Left lung (tissue), 10 donors: ENCODE measurements around the gene NPAS1. TPM values are rescaled to one million over a fixed set of nuclear protein-coding genes. Genes with fewer than 3 reads are reported as not detected.

Source experiments
- ATAC-seq: fragments of 200-7000 bp; cut with Tn5 transposase; one replicate; pipeline ENCODE4 v1.9.1; 2020; ENCODE audit warnings: moderate library complexity
- DNase-seq, 4 donors: peaks; one replicate each; pipeline ENCODE4 v3.0.0-alpha.2; 2013 to 2020
- H3K27ac ChIP-seq, 2 donors: fragments of 200-600 bp; sonication (generic) in 1 of 2; one replicate each; pipeline versions ENCODE4 v1.5.0 to v1.8.0; 2020 to 2021
- H3K27me3 ChIP-seq, 2 donors: fragments of 200-600 bp; sonication (generic) in 1 of 2; one replicate each; pipeline versions ENCODE4 v1.5.0 to v1.8.0; 2020 to 2021
- H3K36me3 ChIP-seq, 2 donors: fragments of 200-600 bp; sonication (generic) in 1 of 2; one replicate each; pipeline versions ENCODE4 v1.5.0 to v1.8.0; 2020 to 2021
- H3K4me1 ChIP-seq, 2 donors: fragments of 200-600 bp; one replicate each; pipeline ENCODE4 v1.8.0; 2021
- H3K4me3 ChIP-seq, 2 donors: fragments of 200-600 bp; sonication (generic) in 1 of 2; one replicate each; pipeline versions ENCODE4 v1.5.0 to v1.8.0; 2020 to 2021; ENCODE audit warnings: mild to moderate bottlenecking in 1 of 2
- H3K9me3 ChIP-seq, 2 donors: fragments of 200-600 bp; sonication (generic) in 1 of 2; one replicate each; pipeline versions ENCODE4 v1.5.0 to v1.8.0; 2020 to 2021
- CTCF ChIP-seq, 2 donors: fragments of 200-600 bp; sonication (generic) in 1 of 2; IDR thresholded peaks; one replicate each; pipeline versions ENCODE4 v1.5.0 to v1.8.0; 2021; ENCODE audit warnings: antibody characterized with exemption in 2 of 2
- intact Hi-C, 2 donors: fragments of 100-400 bp; cut with DNase I; formaldehyde crosslinking; loops; one replicate each; pipeline versions ENCODE4 v1.11.2 to v1.14.2; 2022
- polyA plus RNA-seq, 6 donors: library from polyadenylated mRNA; unstranded; fragments of 120-200 nt; gene quantifications; one replicate each; pipeline ENCODE4 v1.2.1, GENCODE V29; 2013; ENCODE audit not compliant: insufficient read length in 6 of 6
- total RNA-seq, 2 donors: library from RNA; stranded (reverse); fragmentation: NEBNext Ultra II Directional; extraction: Animal tissue kit (Norgen Biotek cat#: 25700); gene quantifications; one replicate each; pipeline ENCODE4 v1.2.1, GENCODE V29; 2021
- donor health status: DM: no; HTN: yes; CAD: no.
- donor health status: DM: no; HTN: no; CAD: no.

Gene NPAS1
- total and polyA plus RNA-seq, 8 donors, result 0.50 to 2.0 (median 1.3) TPM

- DNase-seq (peak in 3 of 4 donors; percentile 44 to 88 (median 81)), ATAC-seq (peak; percentile 77)
- peaks cover 0 to 48% of the 10 kb centered on the region in 2 donors for H3K36me3 ChIP-seq
- peak overlapping the region; percentile 86 to 89 for H3K27ac ChIP-seq
- intact Hi-C loops, result no loop called here
- H3K9me3 ChIP-seq, result no peaks in the 10 kb centered on the region
- TF ChIP-seq CTCF (IDR thresholded peaks at IDR 0.05), result no peak
- no peak overlapping the region for H3K4me3 ChIP-seq
- H3K4me1 ChIP-seq, result peaks cover 12 to 65% of the 10 kb centered on the region in 2 donors
- no peaks in the 10 kb centered on the region for H3K27me3 ChIP-seq
Observed at GRCh38 chr19:47094557-47095475, 75.2 kb downstream of the NPAS1 start.

Other genes starting within 250 kb of the NPAS1 start
- 100 to 1,000 TPM in 1 of 2 donors, 10 to 100 TPM in 1; 79.9 to 172 TPM for gene SLC1A5, start 231.2 kb upstream of the NPAS1 start, total RNA-seq
- 10 to 100 TPM; 67.2 to 92.5 (median 81.5) TPM for gene SLC1A5, start 231.2 kb upstream of the NPAS1 start, polyA plus RNA-seq
- gene AP2S1, start 169.0 kb upstream of the NPAS1 start, total RNA-seq, result 100 to 1,000 TPM; 152 to 163 TPM
- 100 to 1,000 TPM in 4 of 6 donors, 10 to 100 TPM in 2; 92.3 to 116 (median 106) TPM for gene AP2S1, start 169.0 kb upstream of the NPAS1 start, polyA plus RNA-seq
- 10 to 100 TPM; 52.6 to 53.4 TPM for gene ARHGAP35, start 158.8 kb upstream of the NPAS1 start, total RNA-seq
- gene ARHGAP35, start 158.8 kb upstream of the NPAS1 start, polyA plus RNA-seq, result 10 to 100 TPM; 35.2 to 54.6 (median 47.5) TPM
- gene TMEM160, start 28.8 kb downstream of the NPAS1 start, total RNA-seq, result 10 to 100 TPM; 31.6 to 33.5 TPM
- 10 to 100 TPM in 4 of 6 donors, 1 to 10 TPM in 2; 7.2 to 13.3 (median 10.7) TPM for gene TMEM160, start 28.8 kb downstream of the NPAS1 start, polyA plus RNA-seq
- gene ZC3H4, start 93.9 kb downstream of the NPAS1 start, total RNA-seq, result 10 to 100 TPM; 37.9 to 39.2 TPM
- 10 to 100 TPM; 36.6 to 48.2 (median 39.8) TPM for gene ZC3H4, start 93.9 kb downstream of the NPAS1 start, polyA plus RNA-seq
- gene SAE1, start 111.0 kb downstream of the NPAS1 start, total RNA-seq, result 10 to 100 TPM; 67.7 to 73.8 TPM
- gene SAE1, start 111.0 kb downstream of the NPAS1 start, polyA plus RNA-seq, result 100 to 1,000 TPM in 3 of 6 donors, 10 to 100 TPM in 3; 88.2 to 125 (median 98.4) TPM
- gene BBC3, start 211.4 kb downstream of the NPAS1 start, total RNA-seq, result 10 to 100 TPM in 1 of 2 donors, 1 to 10 TPM in 1; 8.7 to 13.8 TPM
- 1 to 10 TPM; 1.6 to 3.1 (median 2.3) TPM for gene BBC3, start 211.4 kb downstream of the NPAS1 start, polyA plus RNA-seq
- gene CCDC9, start 236.7 kb downstream of the NPAS1 start, total RNA-seq, result 10 to 100 TPM; 28.2 to 28.9 TPM
- 10 to 100 TPM; 24.7 to 35.8 (median 28.5) TPM for gene CCDC9, start 236.7 kb downstream of the NPAS1 start, polyA plus RNA-seq